ENCODE data around the gene ARMC10.
"Not testable (repeated sequence)": the region's sequence is repeated elsewhere in the genome, so short reads cannot be mapped to it uniquely, and the experiment has no call there.

The ARMC10 gene

GRCh38 chr7:103058122-103058521 lies 16.8 kb upstream of the ARMC10 start:
- H3K4me3 ChIP-seq (ENCODE audit: low read length) = no peak overlapping the region
- peaks cover 6% of the 10 kb centered on the region; the same call in 1 of the 2 replicates for H3K36me3 ChIP-seq (ENCODE audit: insufficient read depth, low read depth, low read length)
- H3K27ac ChIP-seq (ENCODE audit: low read length) = no peak overlapping the region
- no peaks in the 10 kb centered on the region for H3K27me3 ChIP-seq (ENCODE audit: insufficient read depth, low read length)
- no peak overlapping the region for H3K9ac ChIP-seq (ENCODE audit: low read depth, low read length)
- H3K4me1 ChIP-seq (ENCODE audit: insufficient read depth, low read length) = no peaks in the 10 kb centered on the region
- no peaks in the 10 kb centered on the region for H3K9me3 ChIP-seq (ENCODE audit: insufficient read depth, low read depth, low read length)

GRCh38 chr7:103059471-103059870 lies 15.5 kb upstream of the ARMC10 start:
- Histone ChIP-seq H3K27me3 (ENCODE audit: insufficient read depth, low read length) (no peaks in the 10 kb centered on the region), H3K4me1 (ENCODE audit: insufficient read depth, low read length) (no peaks in the 10 kb centered on the region), H3K27ac (ENCODE audit: low read length) (no peak overlapping the region), H3K9ac (ENCODE audit: low read depth, low read length) (no peak overlapping the region), H3K9me3 (ENCODE audit: insufficient read depth, low read depth, low read length) (no peaks in the 10 kb centered on the region), H3K36me3 (ENCODE audit: insufficient read depth, low read depth, low read length) (no peaks in the 10 kb centered on the region), H3K4me3 (ENCODE audit: low read length) (no peak overlapping the region)

- no peak overlapping the region for H3K9ac ChIP-seq (ENCODE audit: low read depth, low read length)
- peaks cover 6% of the 10 kb centered on the region; the same call in 1 of the 2 replicates for H3K9me3 ChIP-seq (ENCODE audit: insufficient read depth, low read depth, low read length)
- no peak overlapping the region for H3K4me3 ChIP-seq (ENCODE audit: low read length)
- H3K4me1 ChIP-seq (ENCODE audit: insufficient read depth, low read length) = no peaks in the 10 kb centered on the region
- no peak overlapping the region for H3K27ac ChIP-seq (ENCODE audit: low read length)
- no peaks in the 10 kb centered on the region for H3K36me3 ChIP-seq (ENCODE audit: insufficient read depth, low read depth, low read length)
- H3K27me3 ChIP-seq (ENCODE audit: insufficient read depth, low read length) = no peaks in the 10 kb centered on the region
These were observed 11.0 kb upstream of the ARMC10 start for GRCh38 chr7:103063895-103064294.

- Histone ChIP-seq H3K27me3 (ENCODE audit: insufficient read depth, low read length) (no peaks in the 10 kb centered on the region), H3K4me1 (ENCODE audit: insufficient read depth, low read length) (no peaks in the 10 kb centered on the region), H3K9me3 (ENCODE audit: insufficient read depth, low read depth, low read length) (peaks cover 6% of the 10 kb centered on the region; the same call in 1 of the 2 replicates), H3K36me3 (ENCODE audit: insufficient read depth, low read depth, low read length) (no peaks in the 10 kb centered on the region), H3K27ac (ENCODE audit: low read length) (no peak overlapping the region), H3K4me3 (ENCODE audit: low read length) (no peak overlapping the region), H3K9ac (ENCODE audit: low read depth, low read length) (no peak overlapping the region)
These were observed 9.3 kb upstream of the ARMC10 start for GRCh38 chr7:103065667-103066066.

GRCh38 chr7:103068414-103069403 lies 6.2 kb upstream of the ARMC10 start:
- Histone ChIP-seq H3K9ac (ENCODE audit: low read depth, low read length) (no peak overlapping the region), H3K36me3 (ENCODE audit: insufficient read depth, low read depth, low read length) (no peaks in the 10 kb centered on the region), H3K4me3 (ENCODE audit: low read length) (no peak overlapping the region), H3K27ac (ENCODE audit: low read length) (no peak overlapping the region), H3K4me1 (ENCODE audit: insufficient read depth, low read length) (no peaks in the 10 kb centered on the region), H3K27me3 (ENCODE audit: insufficient read depth, low read length) (no peaks in the 10 kb centered on the region), H3K9me3 (ENCODE audit: insufficient read depth, low read depth, low read length) (peaks cover 6% of the 10 kb centered on the region; the same call in 1 of the 2 replicates)

GRCh38 chr7:103071000-103071399 lies 3.9 kb upstream of the ARMC10 start:
- Histone ChIP-seq H3K27ac (ENCODE audit: low read length) (no peak overlapping the region), H3K36me3 (ENCODE audit: insufficient read depth, low read depth, low read length) (no peaks in the 10 kb centered on the region), H3K4me3 (ENCODE audit: low read length) (no peak overlapping the region), H3K4me1 (ENCODE audit: insufficient read depth, low read length) (peaks cover 2% of the 10 kb centered on the region; the same call in 1 of the 2 replicates), H3K27me3 (ENCODE audit: insufficient read depth, low read length) (no peaks in the 10 kb centered on the region), H3K9me3 (ENCODE audit: insufficient read depth, low read depth, low read length) (peaks cover 6% of the 10 kb centered on the region; the same call in 1 of the 2 replicates), H3K9ac (ENCODE audit: low read depth, low read length) (no peak overlapping the region)

GRCh38 chr7:103073989-103074518 lies 886 bp upstream of the ARMC10 start:
- Histone ChIP-seq H3K36me3 (ENCODE audit: insufficient read depth, low read depth, low read length) (peaks cover 10% of the 10 kb centered on the region; the same call in 1 of the 2 replicates), H3K27ac (ENCODE audit: low read length) (no peak overlapping the region), H3K4me3 (ENCODE audit: low read length) (peak overlapping the region; percentile 100), H3K4me1 (ENCODE audit: insufficient read depth, low read length) (peaks cover 5% of the 10 kb centered on the region; the same call in 1 of the 2 replicates), H3K27me3 (ENCODE audit: insufficient read depth, low read length) (no peaks in the 10 kb centered on the region), H3K9me3 (ENCODE audit: insufficient read depth, low read depth, low read length) (no peaks in the 10 kb centered on the region), H3K9ac (ENCODE audit: low read depth, low read length) (peak overlapping the region; percentile 88)

GRCh38 chr7:103075337-103075918 lies 488 bp downstream of the ARMC10 start:
- no peaks in the 10 kb centered on the region for H3K27me3 ChIP-seq (ENCODE audit: insufficient read depth, low read length)
- H3K4me1 ChIP-seq (ENCODE audit: insufficient read depth, low read length) = peaks cover 5% of the 10 kb centered on the region; the same call in 1 of the 2 replicates
- peak overlapping the region; percentile 100 for H3K4me3 ChIP-seq (ENCODE audit: low read length)
- H3K9ac ChIP-seq (ENCODE audit: low read depth, low read length) = peak overlapping the region; percentile 88
- peaks cover 10% of the 10 kb centered on the region; the same call in 1 of the 2 replicates for H3K36me3 ChIP-seq (ENCODE audit: insufficient read depth, low read depth, low read length)
- H3K27ac ChIP-seq (ENCODE audit: low read length) = peak overlapping the region; percentile 13
- H3K9me3 ChIP-seq (ENCODE audit: insufficient read depth, low read depth, low read length) = no peaks in the 10 kb centered on the region

GRCh38 chr7:103076764-103077163 lies 1.8 kb downstream of the ARMC10 start:
- Histone ChIP-seq H3K4me3 (ENCODE audit: low read length) (no peak overlapping the region), H3K27me3 (ENCODE audit: insufficient read depth, low read length) (no peaks in the 10 kb centered on the region), H3K36me3 (ENCODE audit: insufficient read depth, low read depth, low read length) (peaks cover 10% of the 10 kb centered on the region; the same call in 1 of the 2 replicates), H3K27ac (ENCODE audit: low read length) (no peak overlapping the region), H3K9me3 (ENCODE audit: insufficient read depth, low read depth, low read length) (no peaks in the 10 kb centered on the region), H3K4me1 (ENCODE audit: insufficient read depth, low read length) (peaks cover 5% of the 10 kb centered on the region; the same call in 1 of the 2 replicates), H3K9ac (ENCODE audit: low read depth, low read length) (no peak overlapping the region)

GRCh38 chr7:103077318-103077717 lies 2.4 kb downstream of the ARMC10 start:
- no peaks in the 10 kb centered on the region for H3K27me3 ChIP-seq (ENCODE audit: insufficient read depth, low read length)
- peaks cover 10% of the 10 kb centered on the region; the same call in 1 of the 2 replicates for H3K36me3 ChIP-seq (ENCODE audit: insufficient read depth, low read depth, low read length)
- H3K9ac ChIP-seq (ENCODE audit: low read depth, low read length) = no peak overlapping the region
- no peak overlapping the region for H3K4me3 ChIP-seq (ENCODE audit: low read length)
- peaks cover 5% of the 10 kb centered on the region; the same call in 1 of the 2 replicates for H3K4me1 ChIP-seq (ENCODE audit: insufficient read depth, low read length)
- no peak overlapping the region for H3K27ac ChIP-seq (ENCODE audit: low read length)
- no peaks in the 10 kb centered on the region for H3K9me3 ChIP-seq (ENCODE audit: insufficient read depth, low read depth, low read length)

- H3K27ac ChIP-seq (ENCODE audit: low read length); H3K27me3 ChIP-seq (ENCODE audit: insufficient read depth, low read length); H3K4me3 ChIP-seq (ENCODE audit: low read length): not testable (repeated sequence)
These were observed 3.3 kb downstream of the ARMC10 start for GRCh38 chr7:103078226-103078625.

More at GRCh38 chr7:103078226-103078625, 3.3 kb downstream of the ARMC10 start:
- H3K4me1 ChIP-seq (ENCODE audit: insufficient read depth, low read length); H3K9me3 ChIP-seq (ENCODE audit: insufficient read depth, low read depth, low read length); H3K9ac ChIP-seq (ENCODE audit: low read depth, low read length): not testable (repeated sequence)
- H3K36me3 ChIP-seq (ENCODE audit: insufficient read depth, low read depth, low read length) = peaks cover 13% of the 10 kb centered on the region

Measured in iPS-20b (cell line).